Thoracic aorta (tissue), 2 donors: ENCODE measurements around the gene CCDC136. TPM values are rescaled to one million over a fixed set of nuclear protein-coding genes. Genes with fewer than 3 reads are reported as not detected.

Experiments
- ATAC-seq: fragments of 150-250 bp; one replicate; pipeline ENCODE4 v1.8.0; 2017; ENCODE audit warnings: low read depth; ENCODE audit not compliant: insufficient number of reproducible peaks, low FRiP score
- DNase-seq: peaks from one replicate; pipeline ENCODE4 v3.0.0-alpha.2; 2020; ENCODE audit warnings: low spot score
- H3K27ac ChIP-seq, 2 donors: fragments of 200-600 bp; sonication (generic); 1 replicate in 1 of 2; 2 replicates in 1 of 2; pipeline ENCODE4 v1.5.1; 2016; ENCODE audit warnings: mild to moderate bottlenecking in 2 of 2, moderate library complexity in 2 of 2
- H3K27me3 ChIP-seq: fragments of 200-600 bp; sonication (generic); replicated peaks from 2 replicates; pipeline ENCODE4 v1.6.0; 2016; ENCODE audit warnings: mild to moderate bottlenecking; ENCODE audit not compliant: insufficient read depth
- H3K36me3 ChIP-seq: fragments of 200-600 bp; sonication (generic); one replicate; pipeline ENCODE4 v1.5.1; 2016
- H3K4me1 ChIP-seq, 2 donors: fragments of 200-600 bp; sonication (generic); 1 replicate in 1 of 2; 2 replicates in 1 of 2; pipeline versions ENCODE4 v1.5.1 to v1.6.0; 2016; ENCODE audit warnings: low read depth in 2 of 2, mild to moderate bottlenecking in 1 of 2; ENCODE audit not compliant: control insufficient read depth in 1 of 2
- H3K4me3 ChIP-seq: fragments of 200-600 bp; sonication (generic); 2 replicates; pipeline ENCODE4 v1.5.1; 2016; ENCODE audit warnings: mild to moderate bottlenecking
- H3K9me3 ChIP-seq: fragments of 200-600 bp; sonication (generic); 2 replicates; pipeline ENCODE4 v1.5.1; 2016
- total RNA-seq, 2 donors: library from RNA; depleted of rRNA; stranded (reverse); fragments of >200 nt; gene quantifications; one replicate each; pipeline versions ENCODE4 v1.1.0 to v1.2.3, GENCODE V29; 2016
- TF ChIP-seq, protein P1 (sequence below): fragments of 200-600 bp; sonication (generic); IDR thresholded peaks from one replicate; pipeline ENCODE4 v1.5.1; 2019; ENCODE audit warnings: antibody characterized with exemption

CCDC136 gene
- total RNA-seq, 2 donors from 2014 or later, result 29.3 to 34.7 TPM

DNA sequence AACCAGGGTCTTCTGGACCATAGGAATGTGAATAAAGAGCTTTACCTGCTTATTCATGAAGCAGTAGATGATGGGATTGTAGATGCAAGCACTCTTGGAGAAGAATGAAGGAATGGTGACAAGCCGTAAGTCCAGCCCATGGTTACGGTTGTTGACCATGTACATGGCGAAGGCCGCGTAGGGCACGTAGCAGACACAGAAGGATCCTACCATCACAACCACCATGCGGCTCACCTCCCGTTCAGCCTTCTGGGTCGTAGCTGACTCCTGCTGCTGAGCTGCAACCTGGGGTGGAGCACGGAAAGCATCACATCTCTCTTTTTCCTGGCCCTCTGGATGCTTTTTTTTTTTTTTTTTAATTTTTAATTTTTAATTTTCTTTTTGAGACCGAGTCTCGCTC lies 18.2 kb upstream of the CCDC136 start:
- Histone ChIP-seq H3K4me1 (no peaks in the 10 kb centered on the region), H3K27ac (no peak overlapping the region), H3K9me3 (no peaks in the 10 kb centered on the region), H3K36me3 (peaks cover 24% of the 10 kb centered on the region), H3K27me3 (no peaks in the 10 kb centered on the region), H3K4me3 (no peak overlapping the region)
- DNase-seq (no peak), ATAC-seq (no peak)
- TF ChIP-seq, protein P1, sequence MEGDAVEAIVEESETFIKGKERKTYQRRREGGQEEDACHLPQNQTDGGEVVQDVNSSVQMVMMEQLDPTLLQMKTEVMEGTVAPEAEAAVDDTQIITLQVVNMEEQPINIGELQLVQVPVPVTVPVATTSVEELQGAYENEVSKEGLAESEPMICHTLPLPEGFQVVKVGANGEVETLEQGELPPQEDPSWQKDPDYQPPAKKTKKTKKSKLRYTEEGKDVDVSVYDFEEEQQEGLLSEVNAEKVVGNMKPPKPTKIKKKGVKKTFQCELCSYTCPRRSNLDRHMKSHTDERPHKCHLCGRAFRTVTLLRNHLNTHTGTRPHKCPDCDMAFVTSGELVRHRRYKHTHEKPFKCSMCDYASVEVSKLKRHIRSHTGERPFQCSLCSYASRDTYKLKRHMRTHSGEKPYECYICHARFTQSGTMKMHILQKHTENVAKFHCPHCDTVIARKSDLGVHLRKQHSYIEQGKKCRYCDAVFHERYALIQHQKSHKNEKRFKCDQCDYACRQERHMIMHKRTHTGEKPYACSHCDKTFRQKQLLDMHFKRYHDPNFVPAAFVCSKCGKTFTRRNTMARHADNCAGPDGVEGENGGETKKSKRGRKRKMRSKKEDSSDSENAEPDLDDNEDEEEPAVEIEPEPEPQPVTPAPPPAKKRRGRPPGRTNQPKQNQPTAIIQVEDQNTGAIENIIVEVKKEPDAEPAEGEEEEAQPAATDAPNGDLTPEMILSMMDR, result no peak

DNA sequence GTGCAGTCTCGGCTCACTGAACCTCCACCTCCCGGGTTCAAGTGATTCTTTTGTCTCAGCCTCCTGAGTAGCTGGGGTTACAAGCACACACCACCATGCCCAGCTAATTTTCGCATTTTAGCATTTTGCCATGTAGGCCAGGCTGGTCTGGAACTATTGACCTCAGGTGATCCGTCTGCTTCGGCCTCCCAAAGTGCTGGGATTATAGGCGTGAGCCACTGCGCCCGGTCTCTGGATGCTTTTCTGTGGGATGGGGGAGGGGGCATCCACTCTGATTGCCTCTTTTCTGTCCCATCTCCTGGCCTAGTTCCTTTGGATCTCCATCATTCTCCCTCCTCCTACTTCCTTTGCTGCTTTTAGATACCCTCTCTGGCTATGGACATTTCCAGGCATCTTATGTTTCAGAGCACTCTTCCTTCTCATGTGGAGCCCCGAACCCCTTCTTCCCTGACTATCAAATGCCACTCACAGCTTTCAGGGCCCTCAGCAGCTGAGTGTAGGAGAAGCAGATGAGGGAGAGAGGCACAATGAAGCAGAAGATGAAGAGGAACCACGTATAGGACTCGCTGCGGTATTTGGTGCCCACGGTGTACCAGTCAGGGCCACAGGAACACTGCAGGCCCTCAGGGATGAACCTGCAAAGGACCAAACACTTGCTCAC lies 17.6 kb upstream of the CCDC136 start:
- no peak overlapping the region for H3K4me3 ChIP-seq
- no peaks in the 10 kb centered on the region for H3K4me1 ChIP-seq
- TF ChIP-seq, protein P1, result no peak
- DNase-seq (no peak), ATAC-seq (no peak)
- no peak overlapping the region for H3K27ac ChIP-seq
- H3K36me3 ChIP-seq, result peaks cover 21% of the 10 kb centered on the region
- H3K27me3 ChIP-seq, result no peaks in the 10 kb centered on the region
- H3K9me3 ChIP-seq, result no peaks in the 10 kb centered on the region

DNA sequence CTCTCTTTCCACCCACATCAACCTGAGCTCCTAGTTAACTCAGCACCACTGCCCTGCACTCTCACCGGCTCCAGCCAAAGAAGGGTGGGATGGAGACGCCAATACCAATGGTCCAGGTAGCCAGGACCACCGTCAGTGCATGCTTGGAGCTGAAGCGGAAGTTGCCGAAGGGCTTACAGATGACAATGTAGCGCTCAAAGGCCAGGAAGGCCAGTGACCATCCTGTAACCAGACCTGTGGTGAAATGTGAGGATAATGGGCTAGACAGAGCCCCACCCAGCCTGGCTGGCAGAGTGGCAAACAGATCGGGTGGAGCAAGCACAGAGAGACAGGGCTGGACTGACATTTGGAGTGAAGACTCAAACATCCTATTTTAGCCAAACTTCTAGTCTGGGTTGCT lies 16.8 kb upstream of the CCDC136 start:
- Histone ChIP-seq H3K27me3 (no peaks in the 10 kb centered on the region), H3K9me3 (no peaks in the 10 kb centered on the region), H3K4me1 (no peaks in the 10 kb centered on the region), H3K36me3 (peaks cover 14% of the 10 kb centered on the region), H3K27ac (no peak overlapping the region), H3K4me3 (no peak overlapping the region)
- ATAC-seq (no peak), DNase-seq (no peak)
- TF ChIP-seq, protein P1, result no peak

DNA sequence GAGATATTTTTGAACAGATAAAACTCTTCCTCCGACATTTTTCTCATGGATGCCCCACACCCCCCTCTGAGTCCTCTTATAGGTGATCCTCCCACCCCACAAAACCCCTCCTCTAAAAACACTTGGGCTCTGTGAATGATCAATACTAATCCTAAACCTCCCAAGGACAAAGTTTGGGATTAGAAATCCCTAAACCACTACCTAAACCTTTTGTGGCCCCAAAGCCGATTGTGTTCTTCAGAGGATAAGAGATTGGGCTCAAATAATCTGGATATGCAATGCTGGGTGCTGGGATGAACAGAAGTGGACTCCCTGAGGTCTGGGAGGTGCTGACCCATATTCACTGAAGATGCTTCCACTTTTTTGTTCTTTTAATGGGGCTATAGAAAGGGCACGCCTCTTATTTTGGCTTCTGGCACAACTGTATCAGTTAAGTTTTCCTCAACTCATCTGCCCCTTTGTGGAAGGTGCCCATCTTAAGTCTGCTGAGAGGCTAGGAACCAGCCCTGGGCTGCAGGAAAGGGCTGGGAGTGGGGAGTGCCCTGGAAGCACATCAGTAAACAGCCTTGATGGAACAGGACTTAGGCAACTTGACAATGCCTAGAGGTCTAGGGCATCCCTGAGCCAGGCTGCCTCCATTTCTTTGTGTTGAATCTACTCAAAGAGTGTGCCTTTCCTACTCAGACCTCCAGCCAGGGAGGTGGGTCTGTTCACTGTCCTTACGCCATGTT lies 15.9 kb upstream of the CCDC136 start, which contains the start of gene OPN1SW:
OPN1SW (minus strand) TSS at position 51 of the 731 bp plus-strand sequence; CDS start at position 38, 13 bp downstream.
- DNase-seq, result no peak
- H3K27me3 ChIP-seq, result no peaks in the 10 kb centered on the region
- ATAC-seq, result no peak
- H3K4me3 ChIP-seq, result no peak within 1 kb of the TSS
- TF ChIP-seq, protein P1, result no peak
- H3K9me3 ChIP-seq, result no peaks in the 10 kb centered on the region
- no peak within 1 kb of the TSS for H3K27ac ChIP-seq
- H3K4me1 ChIP-seq, result peaks cover 3% of the 10 kb centered on the region in 2 donors
- peaks cover 8% of the 10 kb centered on the region for H3K36me3 ChIP-seq
